GM21360 (cell line): Measurements from ENCODE around the gene E2F3.

Experiments
- ATAC-seq: cut with Tn5 transposase; IDR thresholded peaks from one replicate; pipeline ENCODE4 v1.9.1; 2021; ENCODE audit warnings: mild to moderate bottlenecking, moderate library complexity; ENCODE audit not compliant: unreplicated experiment

Gene E2F3

DNA sequence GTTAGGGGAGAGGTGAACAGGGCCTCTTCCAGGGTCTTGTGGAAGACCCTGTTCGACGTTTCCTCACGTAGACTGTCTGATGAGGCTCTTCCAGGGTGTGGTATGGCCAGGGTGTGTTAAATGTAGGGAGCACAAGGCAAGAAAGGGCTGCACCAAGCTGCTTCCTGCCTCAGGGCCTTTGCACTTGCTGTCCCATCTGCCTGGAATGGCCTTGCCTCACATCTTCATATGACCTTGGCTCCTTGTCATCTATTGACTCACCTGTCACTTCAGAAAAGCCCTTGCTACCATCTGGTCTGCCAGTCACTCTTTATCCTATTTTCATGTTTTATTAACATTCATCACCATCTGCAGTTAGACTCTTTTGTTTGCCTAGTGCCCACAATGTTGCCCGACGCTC, 31.0 kb downstream of the E2F3 start:
- no peak for ATAC-seq

GRCh38 chr6:20433321-20433720, 31.6 kb downstream of the E2F3 start:
- no peak for ATAC-seq

- no peak for ATAC-seq
Observed at GRCh38 chr6:20433929-20434328, 32.2 kb downstream of the E2F3 start.

DNA sequence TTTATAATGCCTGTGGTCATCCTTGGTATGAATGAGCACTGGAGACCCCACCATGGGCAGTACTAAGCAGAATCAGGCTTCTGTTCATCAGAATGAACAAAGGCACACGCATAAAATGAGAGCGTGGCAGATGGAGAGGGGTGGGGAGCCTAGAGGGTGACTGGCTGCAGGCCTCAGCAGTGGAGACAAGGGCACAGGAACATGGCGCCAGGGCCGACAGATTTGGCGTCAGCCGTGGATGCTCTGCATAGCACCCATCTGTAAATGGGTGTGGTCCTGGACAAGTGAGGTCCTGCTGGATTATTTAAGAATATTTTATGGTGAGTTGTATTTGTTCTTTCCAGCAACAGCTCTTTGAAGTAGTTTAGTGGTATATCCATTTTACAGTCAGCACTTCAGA, 33.1 kb downstream of the E2F3 start:
- no peak for ATAC-seq

DNA sequence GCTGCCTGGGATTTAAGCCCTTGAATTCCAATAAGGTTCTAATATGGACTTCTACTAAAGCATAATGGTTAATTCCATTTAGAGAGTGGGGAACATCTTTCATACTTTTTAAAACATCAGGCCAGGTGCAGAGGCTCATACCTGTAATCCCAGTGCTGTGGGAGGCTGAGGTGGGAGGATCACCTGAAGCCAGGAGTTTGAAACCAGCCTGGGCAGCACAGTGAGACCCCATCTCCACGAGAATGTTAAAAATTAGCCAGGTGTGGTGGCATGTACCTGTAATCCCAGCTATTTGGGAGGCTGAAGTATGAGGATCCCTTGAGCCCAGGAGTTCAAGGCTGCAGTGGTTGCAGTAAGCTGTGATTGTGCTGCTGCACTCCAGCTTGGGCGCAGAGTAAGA, 35.0 kb downstream of the E2F3 start:
- no peak for ATAC-seq

DNA sequence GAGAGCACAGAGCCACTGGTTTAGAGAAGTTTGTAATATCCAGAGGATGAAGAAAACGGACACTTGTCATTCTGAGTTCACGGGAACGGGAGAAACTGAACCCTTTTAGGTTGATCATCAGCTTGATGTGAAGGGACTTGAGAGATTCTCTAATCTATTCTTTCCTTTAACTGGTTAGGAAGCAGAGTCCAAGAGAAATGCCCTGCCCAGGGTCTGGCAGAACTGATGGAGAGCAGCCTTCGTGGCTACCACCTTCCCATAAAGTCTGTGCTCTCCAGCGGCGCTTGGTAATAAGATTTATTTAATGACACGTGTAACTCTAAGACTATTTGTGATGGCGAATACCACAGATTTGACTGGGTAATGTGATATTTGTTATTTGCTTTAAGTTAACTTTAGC, 36.0 kb downstream of the E2F3 start:
- ATAC-seq = no peak

- ATAC-seq = no peak
Observed at GRCh38 chr6:20438462-20439070, 36.9 kb downstream of the E2F3 start.

DNA sequence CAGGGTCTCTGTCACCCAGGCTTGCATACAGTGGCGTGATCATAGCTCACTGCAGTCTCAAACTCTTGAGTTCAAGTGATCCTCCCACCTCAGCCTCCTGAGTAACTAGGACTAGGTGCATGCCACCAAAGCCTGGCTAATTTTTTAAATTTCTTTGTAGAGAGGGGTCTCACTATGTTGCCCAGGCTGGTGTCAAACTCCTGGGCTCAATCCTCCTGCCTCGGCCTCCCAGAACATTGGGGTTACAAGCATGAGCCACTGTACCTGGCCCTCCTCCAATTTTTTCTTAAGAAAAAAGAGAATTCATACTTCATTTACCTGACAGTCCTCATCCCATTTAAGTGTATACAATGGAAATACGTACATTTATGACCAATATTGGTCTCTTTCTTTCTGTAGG, 37.9 kb downstream of the E2F3 start:
- no peak for ATAC-seq

GRCh38 chr6:20440296-20440695, 38.6 kb downstream of the E2F3 start:
- no peak for ATAC-seq

GRCh38 chr6:20441236-20441635, 39.6 kb downstream of the E2F3 start:
- no peak for ATAC-seq

GRCh38 chr6:20441921-20442320, 40.2 kb downstream of the E2F3 start:
- no peak for ATAC-seq

DNA sequence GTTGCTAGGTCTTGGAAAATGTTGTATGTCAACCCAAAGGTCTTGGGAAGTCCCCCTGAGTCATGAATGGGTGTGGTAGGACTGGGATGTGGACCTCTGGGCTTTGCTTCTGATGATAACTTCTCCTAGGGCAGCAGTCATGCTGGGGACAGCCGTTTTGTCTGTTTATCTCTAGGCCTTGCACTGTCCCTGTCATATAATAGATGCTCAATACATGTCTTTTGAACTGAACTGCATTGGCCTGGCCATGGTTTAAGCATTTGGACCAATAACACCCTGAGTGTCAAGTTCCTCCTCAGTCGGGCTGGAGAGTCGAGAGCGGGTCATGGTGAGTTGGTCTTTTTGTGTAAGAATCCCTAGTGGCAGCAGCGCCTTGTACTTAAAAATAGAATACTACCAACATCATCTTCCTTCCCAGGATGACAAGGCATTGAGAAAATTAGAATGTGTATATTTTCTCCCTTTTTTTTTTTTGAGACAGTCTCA, 43.1 kb downstream of the E2F3 start:
- no peak for ATAC-seq

DNA sequence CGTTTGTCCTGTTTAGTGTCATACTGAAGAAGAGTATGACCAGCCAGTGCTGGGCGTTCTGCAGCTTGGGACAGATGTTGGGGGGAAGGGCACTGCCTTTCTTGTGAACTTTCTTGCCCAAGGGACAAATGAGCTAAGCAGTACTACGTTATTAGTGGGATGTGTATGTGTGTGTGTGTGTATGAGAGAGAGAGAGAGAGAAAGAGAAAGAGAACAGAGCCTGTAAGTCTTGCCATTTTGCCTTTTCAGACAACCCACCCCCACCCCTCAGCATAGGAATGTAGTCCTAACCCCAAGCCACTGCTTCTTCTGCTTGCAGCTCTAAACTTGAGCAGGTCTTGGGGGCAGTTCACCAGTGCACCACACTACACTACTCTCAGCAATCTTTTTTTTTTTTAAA, 45.5 kb downstream of the E2F3 start:
- ATAC-seq = no peak

DNA sequence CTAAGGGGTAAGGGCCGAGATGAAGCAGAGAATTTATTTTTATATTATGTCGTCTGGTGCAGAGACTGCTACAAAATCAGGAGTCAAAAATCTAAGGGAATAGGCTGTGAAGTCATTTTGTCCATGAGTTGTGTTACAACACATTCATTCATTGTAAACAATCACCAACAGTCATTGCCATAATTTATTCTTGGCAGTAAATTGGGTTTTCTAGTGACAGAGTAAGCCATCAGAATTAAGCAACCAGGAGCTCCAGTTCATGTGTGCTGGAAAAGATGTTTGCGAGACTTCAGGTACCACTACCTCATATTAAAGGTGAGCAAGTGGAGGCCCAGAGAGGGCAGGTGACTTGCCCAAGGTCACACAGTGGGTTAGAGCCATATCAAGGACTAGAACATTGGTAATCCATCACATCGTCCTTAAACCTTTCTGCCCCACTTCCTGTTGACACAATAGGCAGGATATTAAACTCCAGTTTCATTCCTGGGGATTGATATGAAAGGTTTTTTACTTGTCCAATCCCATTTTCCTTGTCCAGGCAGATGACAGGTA, 46.0 kb downstream of the E2F3 start:
- no peak for ATAC-seq

GRCh38 chr6:20448828-20449227, 47.1 kb downstream of the E2F3 start:
- ATAC-seq = no peak

DNA sequence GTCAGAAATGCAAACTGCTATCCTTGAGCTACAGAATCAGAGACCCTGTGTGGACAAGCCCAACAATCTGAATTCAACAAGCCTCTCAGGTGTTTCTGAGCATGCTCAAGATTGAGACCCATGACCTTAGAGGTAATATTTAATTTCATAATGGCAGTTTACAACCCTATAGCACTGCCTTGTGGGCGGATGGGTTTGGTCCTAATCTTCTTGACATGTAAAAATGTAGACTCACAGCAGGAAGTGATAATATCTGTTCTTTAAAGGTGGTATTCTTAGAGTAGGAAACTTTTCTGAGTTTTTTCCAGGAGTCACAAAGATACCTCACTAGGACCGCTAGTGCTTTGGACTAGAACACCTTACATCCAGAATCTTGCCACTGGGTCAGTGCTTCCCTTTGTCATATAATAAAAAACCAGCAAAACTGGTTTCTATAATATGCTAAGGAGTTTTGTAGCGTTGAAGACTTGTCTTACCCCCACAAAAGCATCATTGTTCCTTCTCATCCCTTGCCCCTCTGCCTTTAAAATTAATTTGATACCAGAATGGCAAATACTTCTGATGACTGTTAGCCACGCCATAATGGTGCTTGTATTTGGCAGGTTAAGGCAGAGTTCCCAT, 52.6 kb downstream of the E2F3 start:
- no peak for ATAC-seq

DNA sequence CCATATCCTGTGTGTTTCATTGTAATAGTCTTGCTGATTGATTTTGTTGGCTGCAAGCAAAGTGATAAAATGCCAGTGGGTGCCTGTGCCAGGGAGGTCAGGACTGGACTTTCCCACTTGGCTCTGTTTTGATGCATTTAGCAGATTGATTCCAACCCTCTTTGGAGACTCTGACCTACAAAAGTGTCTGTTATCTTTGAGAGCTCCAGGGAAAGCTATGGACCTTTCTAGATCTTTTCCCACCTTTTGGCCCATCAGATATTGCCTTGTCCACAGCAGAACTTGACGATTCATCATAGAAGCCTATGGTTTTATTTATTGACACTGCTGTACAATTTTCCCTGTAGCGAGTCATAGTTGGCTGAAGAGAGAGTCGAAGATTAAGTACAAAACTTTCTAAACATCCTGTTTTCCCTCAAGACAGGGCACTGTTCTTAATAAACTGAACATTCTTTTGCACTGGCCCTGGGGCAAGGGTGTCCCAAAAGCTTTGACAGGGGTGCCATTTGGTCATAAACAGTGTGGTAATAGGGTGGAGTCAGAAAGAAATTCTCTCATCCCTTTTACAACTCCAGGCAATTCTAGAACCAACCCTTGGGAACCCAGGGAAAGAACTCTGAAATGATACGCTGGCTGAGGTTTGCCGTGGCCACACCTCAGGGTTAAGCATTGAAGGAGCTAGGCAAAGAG, 53.7 kb downstream of the E2F3 start:
- no peak for ATAC-seq

DNA sequence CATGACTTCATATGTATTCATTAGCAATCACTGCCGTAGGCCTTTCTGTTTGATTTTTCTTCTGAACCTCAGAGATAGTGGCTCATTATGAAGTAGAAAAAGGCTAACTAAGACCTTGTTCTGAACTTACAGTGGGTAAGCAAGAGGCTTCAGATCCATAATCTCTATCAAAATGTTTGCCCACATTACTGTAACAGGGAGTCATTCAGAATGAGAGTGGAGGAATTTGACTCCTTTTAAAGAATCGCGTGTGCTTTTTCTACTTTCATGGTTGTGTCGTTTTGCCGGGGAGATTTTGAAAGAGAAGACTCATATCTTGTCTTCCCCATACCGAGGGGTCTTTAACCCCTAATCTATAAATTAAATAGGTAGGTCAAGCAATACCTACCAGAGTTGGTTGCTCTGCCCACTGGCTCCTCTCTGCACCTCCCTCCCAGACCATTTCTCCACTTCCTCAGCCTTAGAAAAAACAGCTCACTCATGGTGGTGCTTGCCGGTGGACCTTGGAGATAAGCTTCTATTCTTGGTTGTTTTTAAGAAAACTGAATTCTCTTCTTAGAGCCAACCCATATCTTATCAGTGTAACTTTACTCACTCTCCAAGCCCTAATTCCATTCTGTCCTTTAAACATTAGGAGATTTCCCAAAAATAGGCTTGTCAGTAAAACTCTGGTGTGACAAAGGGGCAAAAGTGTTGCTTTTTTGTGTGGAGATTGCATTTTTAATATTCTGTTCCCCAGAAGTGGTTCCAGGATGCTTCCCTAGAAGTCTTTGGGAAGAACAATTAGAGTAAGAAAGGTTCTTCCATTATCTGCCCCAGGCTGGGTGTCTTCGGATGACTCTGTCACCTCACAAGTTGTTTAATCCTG, 56.6 kb downstream of the E2F3 start:
- no peak for ATAC-seq

GRCh38 chr6:20459682-20460081, 58.0 kb downstream of the E2F3 start:
- no peak for ATAC-seq

DNA sequence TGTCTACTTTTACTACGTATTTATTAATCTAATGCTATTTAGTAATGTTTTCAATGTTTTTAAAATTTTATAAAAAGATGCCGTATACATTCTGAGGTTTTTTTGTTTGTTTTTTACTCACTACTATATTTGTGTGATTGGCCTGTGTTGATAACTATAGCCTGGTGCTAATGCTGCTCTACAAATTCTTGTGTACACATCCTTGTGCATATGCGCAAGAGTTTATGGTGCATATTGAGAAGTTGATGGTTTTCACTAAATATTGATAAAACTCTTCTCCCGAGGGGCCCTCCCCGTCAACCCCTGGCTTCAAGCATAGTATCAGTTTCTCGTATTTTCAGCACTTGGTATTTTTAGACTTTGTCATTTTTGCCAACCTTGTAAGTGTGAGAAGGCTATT, 59.9 kb downstream of the E2F3 start:
- ATAC-seq = no peak

DNA sequence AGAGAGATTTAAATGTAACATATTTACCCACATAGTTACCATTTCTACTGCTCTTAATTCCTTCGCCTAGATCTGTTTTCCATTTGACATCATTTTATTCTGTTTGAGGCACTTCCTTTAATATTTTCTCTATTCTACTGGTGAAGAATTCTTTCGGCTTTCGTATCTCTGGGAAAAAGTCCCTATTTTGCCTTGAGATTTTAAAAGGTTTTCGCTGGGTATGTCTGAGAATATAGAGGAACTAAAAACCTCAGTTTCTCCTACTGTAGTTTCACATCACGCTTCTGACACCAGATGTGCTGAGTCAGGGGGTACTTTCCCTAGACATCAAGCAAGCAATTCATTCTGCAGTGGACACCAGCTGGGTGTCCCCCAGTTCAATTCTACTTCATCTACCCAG, 61.7 kb downstream of the E2F3 start:
- ATAC-seq = peak; percentile 61
